IPS-NIHi7 (cell line): ENCODE measurements around the gene PTGES3L.
"Not testable (repeated sequence)": the region's sequence is repeated elsewhere in the genome, so short reads cannot be mapped to it uniquely, and the experiment has no call there.

Source experiments
- DNase-seq: peaks from one replicate; pipeline ENCODE4 v3.0.0; 2012; ENCODE audit warnings: mixed read lengths; ENCODE audit errors: extremely low spot score

Gene PTGES3L

GRCh38 chr17:42980274-42980765 is 440 bp upstream of the PTGES3L start, which contains the start of gene RUNDC1:
Gene RUNDC1, plus strand, starts transcription at chr17:42980565. Its CDS starts 12 bp downstream, at chr17:42980577.
- peak; percentile 96 for DNase-seq

GRCh38 chr17:42975701-42976100 is 4.2 kb downstream of the PTGES3L start:
- DNase-seq: not testable (repeated sequence)

GRCh38 chr17:42975265-42975664 is 4.6 kb downstream of the PTGES3L start:
- DNase-seq: no peak

GRCh38 chr17:42973323-42973722 is 6.6 kb downstream of the PTGES3L start:
- DNase-seq: not testable (repeated sequence)

GRCh38 chr17:42971589-42971988 is 8.3 kb downstream of the PTGES3L start:
- no peak for DNase-seq

GRCh38 chr17:42969001-42969581 is 10.8 kb downstream of the PTGES3L start:
- no peak for DNase-seq

- no peak for DNase-seq
Measured at GRCh38 chr17:42967925-42968324, 12.0 kb downstream of the PTGES3L start.

GRCh38 chr17:42964161-42964932 is 15.5 kb downstream of the PTGES3L start, which contains the start of gene AARSD1:
Gene AARSD1, minus strand, starts transcription at chr17:42964454. Its CDS starts 14 bp downstream, at chr17:42964440.
- DNase-seq: peak; percentile 91

GRCh38 chr17:42953669-42954068 is 26.2 kb downstream of the PTGES3L start:
- DNase-seq: no peak

- DNase-seq: no peak
Measured at GRCh38 chr17:42950044-42950783, 29.7 kb downstream of the PTGES3L start.

GRCh38 chr17:42946812-42947211 is 33.1 kb downstream of the PTGES3L start:
- DNase-seq: no peak

- no peak for DNase-seq
Measured at GRCh38 chr17:42944211-42944610, 35.7 kb downstream of the PTGES3L start.

- DNase-seq: peak; percentile 87
Measured at GRCh38 chr17:42937712-42938596, 41.9 kb downstream of the PTGES3L start.

- no peak for DNase-seq
Measured at GRCh38 chr17:42929497-42929844, 50.4 kb downstream of the PTGES3L start.

GRCh38 chr17:42928714-42929496 is 51.0 kb downstream of the PTGES3L start:
- peak; percentile 85 for DNase-seq

- DNase-seq: no peak
Measured at GRCh38 chr17:42924891-42925290, 55.0 kb downstream of the PTGES3L start.

GRCh38 chr17:42923472-42923871 is 56.4 kb downstream of the PTGES3L start:
- not testable (repeated sequence) for DNase-seq

GRCh38 chr17:42922294-42922693 is 57.6 kb downstream of the PTGES3L start:
- DNase-seq: no peak

GRCh38 chr17:42920922-42921321 is 59.0 kb downstream of the PTGES3L start:
- no peak for DNase-seq

- no peak for DNase-seq
Measured at GRCh38 chr17:42920106-42920900, 59.6 kb downstream of the PTGES3L start.
